ENCODE results near the gene UBE2D3. TPM values are rescaled to one million over a fixed set of nuclear protein-coding genes. Genes with fewer than 3 reads are reported as not detected.

UBE2D3 gene
- polyA plus RNA-seq, 2 of the 4 experiments (the other 2 are of a cell fraction) = 186 to 338 TPM

DNA sequence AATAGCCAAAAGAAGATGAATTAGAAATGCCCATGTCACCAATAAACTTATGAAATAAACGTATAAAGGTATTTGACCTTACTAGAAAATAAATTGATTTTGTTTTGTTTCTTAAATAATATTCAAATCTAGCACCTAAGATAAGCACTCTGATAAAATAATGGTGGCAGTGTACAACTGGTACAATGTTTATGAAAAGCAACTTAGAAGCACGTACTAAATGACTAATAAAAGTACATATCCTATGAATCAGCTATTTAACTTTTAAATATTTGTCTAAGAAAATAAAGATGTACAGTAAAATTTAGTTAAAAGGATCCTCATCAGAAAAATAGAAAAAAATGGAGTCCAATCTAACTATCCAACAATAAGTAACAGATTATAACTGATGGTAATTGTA, 73.3 kb downstream of the UBE2D3 start:
- TF ChIP-seq MYC (IDR thresholded peaks at IDR 0.05; ENCODE audit: borderline replicate concordance, low read length) (no peak), MAFK (IDR thresholded peaks at IDR 0.05; ENCODE audit: partially characterized antibody) (no peak), JUN (IDR thresholded peaks at IDR 0.05) (no peak), HDAC2 (IDR thresholded peaks at IDR 0.05) (no peak), SMC3 (IDR thresholded peaks at IDR 0.05) (no peak), ZFP36 (IDR thresholded peaks at IDR 0.05; ENCODE audit: borderline replicate concordance, partially characterized antibody) (no peak)
- TF ChIP-seq, protein P1, sequence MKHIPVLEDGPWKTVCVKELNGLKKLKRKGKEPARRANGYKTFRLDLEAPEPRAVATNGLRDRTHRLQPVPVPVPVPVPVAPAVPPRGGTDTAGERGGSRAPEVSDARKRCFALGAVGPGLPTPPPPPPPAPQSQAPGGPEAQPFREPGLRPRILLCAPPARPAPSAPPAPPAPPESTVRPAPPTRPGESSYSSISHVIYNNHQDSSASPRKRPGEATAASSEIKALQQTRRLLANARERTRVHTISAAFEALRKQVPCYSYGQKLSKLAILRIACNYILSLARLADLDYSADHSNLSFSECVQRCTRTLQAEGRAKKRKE (CRISPR knock-in tag; IDR thresholded peaks at IDR 0.05; ENCODE audit: low read depth) = no peak
- TF ChIP-seq, protein P2, sequence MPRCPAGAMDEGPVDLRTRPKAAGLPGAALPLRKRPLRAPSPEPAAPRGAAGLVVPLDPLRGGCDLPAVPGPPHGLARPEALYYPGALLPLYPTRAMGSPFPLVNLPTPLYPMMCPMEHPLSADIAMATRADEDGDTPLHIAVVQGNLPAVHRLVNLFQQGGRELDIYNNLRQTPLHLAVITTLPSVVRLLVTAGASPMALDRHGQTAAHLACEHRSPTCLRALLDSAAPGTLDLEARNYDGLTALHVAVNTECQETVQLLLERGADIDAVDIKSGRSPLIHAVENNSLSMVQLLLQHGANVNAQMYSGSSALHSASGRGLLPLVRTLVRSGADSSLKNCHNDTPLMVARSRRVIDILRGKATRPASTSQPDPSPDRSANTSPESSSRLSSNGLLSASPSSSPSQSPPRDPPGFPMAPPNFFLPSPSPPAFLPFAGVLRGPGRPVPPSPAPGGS (IDR thresholded peaks at IDR 0.05) = no peak
- H3K9me3 ChIP-seq = no peaks in the 10 kb centered on the region
- H3K27ac ChIP-seq = no peak overlapping the region
- WGBS (ENCODE audit: missing lambda C conversion rate) = 49% methylated on average over 2 of the region's 2 CpGs
- ChIA-PET POLR2A (no interaction called here), CTCF (no interaction called here)
- no peak overlapping the region for H3K4me2 ChIP-seq
- FAIRE-seq = no peak
- ATAC-seq = no peak
- no peak for DNase-seq (ENCODE audit: low read depth in 1 of 2, low spot score in 1 of 2)
- peaks cover 4% of the 10 kb centered on the region; the same call in 1 of the 3 replicates for H3K4me1 ChIP-seq
- H3K4me3 ChIP-seq = no peak overlapping the region

DNA sequence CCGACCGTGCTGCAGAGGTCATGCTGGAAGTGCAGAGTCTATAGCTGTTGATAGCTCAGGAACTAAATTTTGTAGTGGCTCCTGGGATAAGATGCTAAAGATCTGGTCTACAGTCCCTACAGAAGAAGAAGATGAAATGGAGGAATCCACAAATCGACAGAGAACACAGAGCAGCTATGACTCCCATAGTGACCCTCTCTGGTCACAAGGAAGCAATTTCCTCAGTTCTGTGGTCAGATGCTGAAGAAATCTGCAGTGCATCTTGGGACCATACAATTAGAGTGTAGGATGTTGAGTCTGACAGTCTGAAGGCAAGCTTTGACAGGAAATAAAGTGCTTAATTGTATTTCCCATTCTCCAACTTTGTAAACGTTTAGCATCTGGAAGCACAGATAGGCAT, 75.4 kb downstream of the UBE2D3 start:
- H3K4me2 ChIP-seq = no peak overlapping the region
- 87% methylated on average over 4 of the region's 4 CpGs for WGBS (ENCODE audit: missing lambda C conversion rate)
- ChIA-PET POLR2A (no interaction called here), CTCF (no interaction called here)
- ATAC-seq = no peak
- TF ChIP-seq MYC (IDR thresholded peaks at IDR 0.05; ENCODE audit: borderline replicate concordance, low read length) (no peak), RARB (CRISPR knock-in tag; IDR thresholded peaks at IDR 0.05) (no peak), NPAS2 (CRISPR knock-in tag; IDR thresholded peaks at IDR 0.05; ENCODE audit: borderline replicate concordance) (no peak), ZC3H11A (IDR thresholded peaks at IDR 0.05) (no peak), ZSCAN20 (CRISPR knock-in tag; IDR thresholded peaks at IDR 0.05) (no peak), ZNF302 (CRISPR knock-in tag; IDR thresholded peaks at IDR 0.05) (no peak), FOSL2 (IDR thresholded peaks at IDR 0.05) (no peak), FOSL2 (CRISPR knock-in tag; IDR thresholded peaks at IDR 0.05) (no peak), CHD4 (IDR thresholded peaks at IDR 0.05; ENCODE audit: borderline replicate concordance) (no peak), PHF8 (IDR thresholded peaks at IDR 0.05; ENCODE audit: borderline replicate concordance, low read depth) (no peak), TFCP2L1 (CRISPR knock-in tag; IDR thresholded peaks at IDR 0.05) (no peak), ZFP36 (IDR thresholded peaks at IDR 0.05; ENCODE audit: borderline replicate concordance, partially characterized antibody) (no peak), CEBPB (IDR thresholded peaks at IDR 0.05) (no peak)
- TF ChIP-seq, protein P3, sequence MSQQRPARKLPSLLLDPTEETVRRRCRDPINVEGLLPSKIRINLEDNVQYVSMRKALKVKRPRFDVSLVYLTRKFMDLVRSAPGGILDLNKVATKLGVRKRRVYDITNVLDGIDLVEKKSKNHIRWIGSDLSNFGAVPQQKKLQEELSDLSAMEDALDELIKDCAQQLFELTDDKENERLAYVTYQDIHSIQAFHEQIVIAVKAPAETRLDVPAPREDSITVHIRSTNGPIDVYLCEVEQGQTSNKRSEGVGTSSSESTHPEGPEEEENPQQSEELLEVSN (IDR thresholded peaks at IDR 0.05; ENCODE audit: borderline replicate concordance, low read depth) = no peak
- TF ChIP-seq, protein P2 (IDR thresholded peaks at IDR 0.05) = no peak
- H3K9me3 ChIP-seq = no peaks in the 10 kb centered on the region
- no peak overlapping the region for H3K4me3 ChIP-seq
- H3K27ac ChIP-seq = no peak overlapping the region
- no peaks in the 10 kb centered on the region for H3K4me1 ChIP-seq
- FAIRE-seq = no peak
- no peak for DNase-seq (ENCODE audit: low read depth in 1 of 2, low spot score in 1 of 2)

Small RNA genes within 50 kb of the gene (small RNA-seq; reads per million reads assigned to genes)
- gene RNU7-151P = 0 reads per million in 6 experiments

Other genes starting within 250 kb of the UBE2D3 start
- gene MANBA, start 66.6 kb downstream of the UBE2D3 start, polyA plus RNA-seq (2011; rRNA removed) = 10.4 and 12.4 TPM in 2 replicates
- gene MANBA, start 66.6 kb downstream of the UBE2D3 start, polyA plus RNA-seq (2017; fragmentation: RNase III; extraction: RNeasy Plus Mini Kit Qiagen cat#74134 plus additional on column Dnase treatment) = 8.3 to 9.8 TPM (median 9.3 TPM) in 3 replicates
- 59.1 and 84.1 TPM in 2 replicates for gene CISD2, start 41.4 kb upstream of the UBE2D3 start, polyA plus RNA-seq (2011; rRNA removed)
- 44.9 to 49.9 TPM (median 48.6 TPM) in 3 replicates for gene CISD2, start 41.4 kb upstream of the UBE2D3 start, polyA plus RNA-seq (2017; fragmentation: RNase III; extraction: RNeasy Plus Mini Kit Qiagen cat#74134 plus additional on column Dnase treatment)
- gene SLC9B1, start 192.2 kb upstream of the UBE2D3 start, polyA plus RNA-seq (2011; rRNA removed) = 0.28 and 0.39 TPM in 2 replicates
- 0.09 to 0.21 TPM (median 0.16 TPM) in 3 replicates for gene SLC9B1, start 192.2 kb upstream of the UBE2D3 start, polyA plus RNA-seq (2017; fragmentation: RNase III; extraction: RNeasy Plus Mini Kit Qiagen cat#74134 plus additional on column Dnase treatment)
- 7.9 and 9.2 TPM in 2 replicates for gene SLC9B2, start 249.2 kb upstream of the UBE2D3 start, polyA plus RNA-seq (2011; rRNA removed)
- 6.6 to 7.3 TPM (median 6.6 TPM) in 3 replicates for gene SLC9B2, start 249.2 kb upstream of the UBE2D3 start, polyA plus RNA-seq (2017; fragmentation: RNase III; extraction: RNeasy Plus Mini Kit Qiagen cat#74134 plus additional on column Dnase treatment)

All from A549 (cell line).